Breast epithelium (tissue), 4 donors: ENCODE measurements around the gene RBFOX1. TPM values are rescaled to one million over a fixed set of nuclear protein-coding genes. Genes with fewer than 3 reads are reported as not detected.

Experiments used
- DNase-seq, 2 donors: peaks; one replicate each; pipeline ENCODE4 v3.0.0-alpha.2; 2019; ENCODE audit warnings: low spot score in 2 of 2
- H3K27ac ChIP-seq, 2 donors: fragments of 200-600 bp; sonication (generic) in 1 of 2; one replicate each; pipeline ENCODE4 v1.5.1; 2016 to 2019; ENCODE audit warnings: mild to moderate bottlenecking in 1 of 2
- H3K27me3 ChIP-seq, 2 donors: fragments of 200-600 bp; sonication (generic) in 1 of 2; one replicate each; pipeline versions ENCODE4 v1.5.1 to v1.6.0; 2017 to 2019; ENCODE audit warnings: control low read depth in 1 of 2, mild to moderate bottlenecking in 1 of 2
- H3K36me3 ChIP-seq: fragments of 200-600 bp; one replicate; pipeline ENCODE4 v1.5.1; 2019
- H3K4me1 ChIP-seq, 2 donors: fragments of 200-600 bp; sonication (generic); one replicate each; pipeline ENCODE4 v1.5.1; 2016 to 2019; ENCODE audit warnings: control low read depth in 1 of 2
- H3K4me3 ChIP-seq, 3 donors: fragments of 200-600 bp; sonication (generic); 1 replicate in 2 of 3; 2 replicates in 1 of 3; pipeline ENCODE4 v1.5.1; 2016 to 2019; ENCODE audit warnings: mild to moderate bottlenecking in 3 of 3, moderate library complexity in 2 of 3
- H3K9me3 ChIP-seq, 2 donors: fragments of 200-600 bp; sonication (generic) in 1 of 2; one replicate each; pipeline ENCODE4 v1.5.1; 2016 to 2019; ENCODE audit warnings: control low read depth in 1 of 2
- POLR2A ChIP-seq: fragments of 450-650 bp; IDR thresholded peaks from one replicate; pipeline ENCODE4 v1.6.1; 2016; ENCODE audit warnings: antibody characterized with exemption, mild to moderate bottlenecking, moderate library complexity
- POLR2AphosphoS5 ChIP-seq, 3 donors: sonication (generic); formaldehyde crosslinking; IDR thresholded peaks; one replicate each; pipeline ENCODE4 v1.6.1; 2017; ENCODE audit warnings: antibody characterized with exemption in 3 of 3
- intact Hi-C: fragments of 100-400 bp; cut with DNase I; formaldehyde crosslinking; loops from one replicate; pipeline ENCODE4 v1.15.1; 2023; ENCODE audit warnings: low total_unique reads
- total RNA-seq, 3 donors: library from RNA; depleted of rRNA; stranded (reverse); fragments of >200 nt; gene quantifications; one replicate each; pipeline ENCODE4 v1.1.0, GENCODE V29; 2016
- TF ChIP-seq, protein P1 (sequence below), 3 donors: fragments of 450-650 bp; IDR thresholded peaks; one replicate each; pipeline ENCODE4 v1.5.1; 2016 to 2017; ENCODE audit warnings: antibody characterized with exemption in 3 of 3, mild to moderate bottlenecking in 3 of 3, moderate library complexity in 3 of 3

The RBFOX1 gene
- total RNA-seq, 3 donors from 2014 or later = 0.29 TPM; not detected in 2

DNA sequence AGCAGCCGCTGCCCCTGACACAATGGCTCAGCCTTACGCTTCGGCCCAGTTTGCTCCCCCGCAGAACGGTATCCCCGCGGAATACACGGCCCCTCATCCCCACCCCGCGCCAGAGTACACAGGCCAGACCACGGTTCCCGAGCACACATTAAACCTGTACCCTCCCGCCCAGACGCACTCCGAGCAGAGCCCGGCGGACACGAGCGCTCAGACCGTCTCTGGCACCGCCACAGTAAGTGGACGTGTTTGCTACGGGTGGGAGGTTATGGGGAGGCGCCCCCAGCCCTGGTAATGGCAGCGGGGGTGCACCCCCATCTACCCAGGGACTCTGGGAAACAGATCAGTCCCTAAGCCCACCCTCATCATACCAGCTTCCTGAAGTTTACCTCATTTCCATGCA, 185.5 kb downstream of the RBFOX1 start:
- Histone ChIP-seq H3K27ac (no peak overlapping the region), H3K27me3 (no peaks in the 10 kb centered on the region), H3K9me3 (no peaks in the 10 kb centered on the region), H3K4me1 (no peaks in the 10 kb centered on the region), H3K36me3 (no peaks in the 10 kb centered on the region), H3K4me3 (no peak overlapping the region)
- TF ChIP-seq POLR2AphosphoS5 (IDR thresholded peaks at IDR 0.05) (no peak), POLR2A (no peak)
- TF ChIP-seq, protein P1, sequence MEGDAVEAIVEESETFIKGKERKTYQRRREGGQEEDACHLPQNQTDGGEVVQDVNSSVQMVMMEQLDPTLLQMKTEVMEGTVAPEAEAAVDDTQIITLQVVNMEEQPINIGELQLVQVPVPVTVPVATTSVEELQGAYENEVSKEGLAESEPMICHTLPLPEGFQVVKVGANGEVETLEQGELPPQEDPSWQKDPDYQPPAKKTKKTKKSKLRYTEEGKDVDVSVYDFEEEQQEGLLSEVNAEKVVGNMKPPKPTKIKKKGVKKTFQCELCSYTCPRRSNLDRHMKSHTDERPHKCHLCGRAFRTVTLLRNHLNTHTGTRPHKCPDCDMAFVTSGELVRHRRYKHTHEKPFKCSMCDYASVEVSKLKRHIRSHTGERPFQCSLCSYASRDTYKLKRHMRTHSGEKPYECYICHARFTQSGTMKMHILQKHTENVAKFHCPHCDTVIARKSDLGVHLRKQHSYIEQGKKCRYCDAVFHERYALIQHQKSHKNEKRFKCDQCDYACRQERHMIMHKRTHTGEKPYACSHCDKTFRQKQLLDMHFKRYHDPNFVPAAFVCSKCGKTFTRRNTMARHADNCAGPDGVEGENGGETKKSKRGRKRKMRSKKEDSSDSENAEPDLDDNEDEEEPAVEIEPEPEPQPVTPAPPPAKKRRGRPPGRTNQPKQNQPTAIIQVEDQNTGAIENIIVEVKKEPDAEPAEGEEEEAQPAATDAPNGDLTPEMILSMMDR (IDR thresholded peaks at IDR 0.05) = no peak
- intact Hi-C loops = loop anchor here (2.0 kb wide), 1 partner anchor 121 kb away; no protein-coding TSS in a partner anchor
- DNase-seq = no peak

GRCh38 chr16:7521834-7522233, 189.2 kb downstream of the RBFOX1 start:
- no peaks in the 10 kb centered on the region for H3K9me3 ChIP-seq
- intact Hi-C loops = no loop called here
- TF ChIP-seq POLR2A = no peak
- TF ChIP-seq, protein P1 (IDR thresholded peaks at IDR 0.05) = no peak
- no peak for TF ChIP-seq POLR2AphosphoS5 (IDR thresholded peaks at IDR 0.05)
- no peaks in the 10 kb centered on the region for H3K36me3 ChIP-seq
- H3K27ac ChIP-seq = no peak overlapping the region
- DNase-seq = no peak
- H3K4me1 ChIP-seq = no peaks in the 10 kb centered on the region
- H3K4me3 ChIP-seq = no peak overlapping the region
- H3K27me3 ChIP-seq = no peaks in the 10 kb centered on the region

GRCh38 chr16:7524419-7524818, 191.8 kb downstream of the RBFOX1 start:
- H3K27me3 ChIP-seq = no peaks in the 10 kb centered on the region
- no peaks in the 10 kb centered on the region for H3K36me3 ChIP-seq
- no peaks in the 10 kb centered on the region for H3K4me1 ChIP-seq
- intact Hi-C loops = no loop called here
- no peaks in the 10 kb centered on the region for H3K9me3 ChIP-seq
- H3K4me3 ChIP-seq = no peak overlapping the region
- no peak overlapping the region for H3K27ac ChIP-seq
- DNase-seq = no peak
- TF ChIP-seq, protein P1 (IDR thresholded peaks at IDR 0.05) = no peak
- TF ChIP-seq POLR2A = no peak
- no peak for TF ChIP-seq POLR2AphosphoS5 (IDR thresholded peaks at IDR 0.05)

DNA sequence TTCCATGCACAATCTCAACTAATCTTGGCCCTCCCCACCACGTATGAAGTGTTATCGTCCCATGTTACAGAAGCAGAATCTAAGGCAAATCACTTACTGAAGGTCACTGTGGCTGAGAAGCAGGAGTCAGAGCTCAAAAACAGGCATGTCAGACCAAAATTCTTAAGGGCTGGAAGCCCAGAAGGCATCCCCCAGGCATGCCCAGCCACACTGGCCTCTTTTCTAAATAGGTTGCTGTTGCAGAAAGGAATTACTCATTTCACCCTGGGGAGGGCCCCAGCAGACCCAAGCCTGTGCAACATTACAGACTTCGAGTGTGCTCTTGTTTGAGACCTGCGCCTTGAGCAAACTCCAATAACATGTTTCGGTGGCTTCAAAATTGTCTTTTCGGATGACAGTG, 194.1 kb downstream of the RBFOX1 start:
- Histone ChIP-seq H3K4me3 (no peak overlapping the region), H3K27me3 (no peaks in the 10 kb centered on the region), H3K4me1 (no peaks in the 10 kb centered on the region), H3K9me3 (no peaks in the 10 kb centered on the region), H3K36me3 (no peaks in the 10 kb centered on the region), H3K27ac (no peak overlapping the region)
- no peak for DNase-seq
- TF ChIP-seq POLR2A (no peak), POLR2AphosphoS5 (IDR thresholded peaks at IDR 0.05) (no peak)
- TF ChIP-seq, protein P1 (IDR thresholded peaks at IDR 0.05) = no peak
- intact Hi-C loops = no loop called here

DNA sequence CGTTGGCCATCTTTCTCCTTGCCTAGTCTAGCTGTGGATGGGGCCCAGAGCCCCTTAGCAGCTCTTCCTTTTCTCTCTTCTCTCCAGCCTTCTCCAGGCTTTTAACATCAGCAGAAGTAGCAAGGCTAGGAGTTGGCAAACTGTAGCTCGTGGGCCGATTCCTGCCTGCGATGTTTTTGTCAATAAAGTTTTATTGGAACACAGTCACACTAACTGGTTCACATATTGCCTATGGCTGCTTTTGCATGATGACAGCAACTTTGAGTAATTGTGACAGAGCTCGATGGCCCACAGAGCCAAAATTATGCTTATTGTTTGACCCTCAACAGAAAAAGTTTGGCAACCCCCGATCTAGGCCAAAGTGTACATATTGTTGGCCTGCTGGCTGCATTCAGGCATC, 199.9 kb downstream of the RBFOX1 start:
- TF ChIP-seq, protein P1 (IDR thresholded peaks at IDR 0.05) = no peak
- TF ChIP-seq POLR2AphosphoS5 (IDR thresholded peaks at IDR 0.05) (no peak), POLR2A (no peak)
- Histone ChIP-seq H3K36me3 (no peaks in the 10 kb centered on the region), H3K27me3 (no peaks in the 10 kb centered on the region), H3K27ac (no peak overlapping the region), H3K9me3 (no peaks in the 10 kb centered on the region), H3K4me3 (no peak overlapping the region), H3K4me1 (no peaks in the 10 kb centered on the region)
- no peak for DNase-seq
- intact Hi-C loops = no loop called here
